K562 (cell line): ENCODE measurements around the gene HOOK1. TPM values are rescaled to one million over a fixed set of nuclear protein-coding genes. Genes with fewer than 3 reads are reported as not detected.

Experiments used
- ATAC-seq: fragments of 200-7000 bp; cut with Tn5 transposase; 3 replicates; pipeline ENCODE4 v1.9.1; 2020; ENCODE audit warnings: moderate library complexity
- BruUV-seq: library from RNA; stranded (reverse); fragments of 400-500 nt; replicated peaks from 2 replicates; lab custom pipeline; 2021; lab: Mats Ljungman, UMichigan
- CTCF ChIA-PET: fragments of 300-600 bp; formaldehyde crosslinking; extraction: SDS; loops from one replicate; lab custom pipeline; 2021; ENCODE audit warnings: low intra/inter-chr PET ratio; lab: Yijun Ruan, JAX
- POLR2A ChIA-PET: fragments of 300-600, 350-650 bp; sonication (Branson Sonifier 250); formaldehyde crosslinking; extraction: SDS; loops from one replicate; lab custom pipeline; 2021; ENCODE audit warnings: antibody characterized with exemption, inconsistent platforms; lab: Yijun Ruan, JAX
- DNase-seq, 4 experiments: peaks; one replicate each; pipeline versions ENCODE4 v3.0.0 to v3.0.0-alpha.2; 2011 to 2018; ENCODE audit warnings: low spot score in 3 of 4, mixed read lengths in 3 of 4; ENCODE audit errors: extremely low read depth in 1 of 4
- FAIRE-seq: peaks from 2 replicates; lab custom pipeline; 2011; peaks lifted over from hg19 to GRCh38; lab: Jason Lieb, UNC
- H2AFZ ChIP-seq: 2 replicates; pipeline ENCODE4 v1.6.0; 2011; ENCODE audit warnings: low read depth, low read length, control low read depth, inconsistent platforms
- H3K27ac ChIP-seq: fragments of 200-600 bp; 3 replicates; pipeline ENCODE4 v1.8.0; 2011; ENCODE audit warnings: low read depth, mild to moderate bottlenecking, control low read depth, inconsistent platforms, low read length, moderate library complexity, mixed read lengths; ENCODE audit errors: extremely low read depth
- H3K27me3 ChIP-seq, 2 experiments: fragments of 300-600 bp in 1 of 2; 2 replicates in 1 of 2; 3 replicates in 1 of 2; pipeline versions ENCODE4 v1.6.0 to v1.8.0; 2011; ENCODE audit warnings: inconsistent platforms in 2 of 2, low read length in 2 of 2, mild to moderate bottlenecking in 1 of 2, mixed read lengths in 1 of 2, moderate library complexity in 1 of 2; ENCODE audit not compliant: control insufficient read depth in 2 of 2, insufficient read depth in 2 of 2
- H3K36me3 ChIP-seq: fragments of 300-600 bp; 3 replicates; pipeline ENCODE4 v1.8.0; 2011; ENCODE audit warnings: mild to moderate bottlenecking, low read length, inconsistent platforms; ENCODE audit not compliant: control insufficient read depth, insufficient read depth
- H3K4me1 ChIP-seq, 2 experiments: fragments of 200-600 bp in 1 of 2; replicated peaks in 1 of 2; 2 replicates in 1 of 2; 3 replicates in 1 of 2; pipeline versions ENCODE4 v1.5.1 to v1.8.0; 2011; ENCODE audit warnings: inconsistent platforms in 2 of 2, low read length in 2 of 2, mild to moderate bottlenecking in 1 of 2, mixed read lengths in 1 of 2, moderate library complexity in 1 of 2; ENCODE audit not compliant: control insufficient read depth in 2 of 2, insufficient read depth in 2 of 2
- H3K4me2 ChIP-seq: 2 replicates; pipeline ENCODE4 v1.6.1; 2011; ENCODE audit warnings: low read length, control low read depth, inconsistent platforms, mixed read lengths; ENCODE audit not compliant: insufficient read depth
- H3K4me3 ChIP-seq: fragments of 200-600 bp; sonication (generic), shearing (Covaris generic); 2 replicates; pipeline ENCODE4 v1.5.1; 2016; ENCODE audit warnings: control low read depth, inconsistent platforms
- H3K79me2 ChIP-seq: fragments of 200-600 bp; 3 replicates; pipeline ENCODE4 v1.8.0; 2011; ENCODE audit warnings: low read length, inconsistent platforms; ENCODE audit not compliant: control insufficient read depth, insufficient read depth
- H3K9ac ChIP-seq, 2 experiments: 2 replicates each; pipeline versions ENCODE4 v1.6.0 to v1.6.1; 2011; ENCODE audit warnings: low read depth in 2 of 2, low read length in 2 of 2, control low read depth in 1 of 2, inconsistent platforms in 1 of 2, mild to moderate bottlenecking in 1 of 2, mixed read lengths in 1 of 2; ENCODE audit not compliant: insufficient read depth in 1 of 2
- H3K9me1 ChIP-seq: one replicate; pipeline ENCODE4 v1.6.0; 2011; ENCODE audit warnings: inconsistent platforms, mild to moderate bottlenecking, low read length, moderate library complexity; ENCODE audit not compliant: control insufficient read depth, insufficient read depth
- H3K9me3 ChIP-seq: replicated peaks from 2 replicates; pipeline ENCODE4 v1.5.1; 2011; ENCODE audit warnings: low read depth, low read length, inconsistent platforms; ENCODE audit not compliant: control insufficient read depth, insufficient read depth
- H4K20me1 ChIP-seq: replicated peaks from 2 replicates; pipeline ENCODE4 v1.6.1; 2011; ENCODE audit warnings: low read length, inconsistent platforms, mixed read lengths; ENCODE audit not compliant: control insufficient read depth, insufficient read depth
- ARID3B ChIP-seq: fragments of 250-450 bp; sonication (Bioruptor Pico); IDR thresholded peaks from 2 replicates; pipeline ENCODE4 v1.4.0; 2020; ENCODE audit warnings: borderline replicate concordance
- BRD9 ChIP-seq: fragments of 450-650 bp; IDR thresholded peaks from 2 replicates; pipeline ENCODE4 v1.6.1; 2018; ENCODE audit warnings: low read depth; ENCODE audit not compliant: partially characterized antibody
- FIP1L1 ChIP-seq: fragments of 200-400 bp; formaldehyde crosslinking; IDR thresholded peaks from 2 replicates; pipeline ENCODE4 v1.6.1; 2018; ENCODE audit warnings: mild to moderate bottlenecking, low read depth, low read length; ENCODE audit not compliant: poor library complexity, severe bottlenecking
- IRF2 ChIP-seq: sonication (generic); formaldehyde crosslinking; IDR thresholded peaks from 2 replicates; pipeline ENCODE4 v1.8.1; 2022; ENCODE audit warnings: mild to moderate bottlenecking, missing genetic modification reagents
- KDM4B ChIP-seq, 2 experiments: fragments of 450-650 bp in 1 of 2; sonication (generic) in 1 of 2; IDR thresholded peaks; 2 replicates each; pipeline ENCODE4 v1.6.1; 2016 to 2017; ENCODE audit warnings: borderline replicate concordance in 2 of 2, antibody characterized with exemption in 1 of 2, low read depth in 1 of 2, mild to moderate bottlenecking in 1 of 2
- LCOR ChIP-seq: sonication (generic); formaldehyde crosslinking; IDR thresholded peaks from 2 replicates; pipeline ENCODE4 v1.8.0; 2022; ENCODE audit warnings: mild to moderate bottlenecking, missing genetic modification reagents
- NFE2 ChIP-seq: IDR thresholded peaks from 2 replicates; pipeline ENCODE4 v1.6.1; 2014; ENCODE audit warnings: antibody characterized with exemption, low read depth
- SAFB2 ChIP-seq: fragments of 200-400 bp; formaldehyde crosslinking; IDR thresholded peaks from 2 replicates; pipeline ENCODE4 v1.6.1; 2018; ENCODE audit warnings: borderline replicate concordance, low read length, low read depth, moderate library complexity; ENCODE audit not compliant: severe bottlenecking
- ZNF436 ChIP-seq: fragments of 250-450, 450-650 bp; sonication (Bioruptor Pico); formaldehyde crosslinking; IDR thresholded peaks from 2 replicates; pipeline ENCODE4 v1.7.0; 2020; ENCODE audit warnings: mild to moderate bottlenecking
- ZNF717 ChIP-seq: fragments of 250-450 bp; sonication (Bioruptor Pico); IDR thresholded peaks from 2 replicates; pipeline ENCODE4 v1.5.0; 2021
- ZNF764 ChIP-seq: fragments of 250-450 bp; sonication (Bioruptor Pico); IDR thresholded peaks from 2 replicates; pipeline ENCODE4 v1.4.0; 2020; ENCODE audit warnings: low read depth, mild to moderate bottlenecking, moderate library complexity
- WGBS: fragments of 100-300 bp; shearing (Covaris generic); methylation state at CpG from one replicate; pipeline ENCODE4 v1.1.6; 2016; ENCODE audit warnings: low coverage, mixed read lengths; ENCODE audit not compliant: insufficient coverage; ENCODE audit errors: missing lambda C conversion rate; 5-methylcytosine and 5-hydroxymethylcytosine counted together
- in situ Hi-C: fragments of 300-500 bp; cut with MboI; formaldehyde crosslinking; loops from 4 replicates; pipeline ENCODE4 v1.15.0; 2018; ENCODE audit warnings: inconsistent platforms, mixed read lengths
- intact Hi-C: fragments of 100-400 bp; cut with micrococcal nuclease; formaldehyde crosslinking; loops from 2 replicates; pipeline ENCODE4 v1.14.2; 2022
- polyA plus RNA-seq, 8 experiments: library from polyadenylated mRNA; depleted of rRNA in 4 of 8; stranded (reverse) in 5 of 8; unstranded in 3 of 8; fragments of >200 nt; fragmentation: Nextera tagmentation in 2 of 8; fragmentation: Illumina TruSeq in 1 of 8; extraction: Ambion mirVana in 2 of 8; extraction: Trizol in 1 of 8; gene quantifications; 2 replicates each; pipeline versions ENCODE4 v1.2.1 to v1.2.3, GENCODE V29; 2011 to 2014; ENCODE audit warnings: inconsistent platforms in 1 of 8, missing spikeins in 1 of 8
- total RNA-seq, 7 experiments: library from RNA; depleted of rRNA in 6 of 7; stranded (reverse); fragments of >200 nt in 6 of 7; fragmentation: Illumina TruSeq in 2 of 7; extraction: Trizol in 2 of 7; gene quantifications; 2 replicates each; pipeline versions ENCODE4 v1.2.1 to v1.2.3, GENCODE V29; 2011 to 2021; ENCODE audit warnings: low replicate concordance in 1 of 7

Gene HOOK1
- total and polyA plus RNA-seq, 9 of the 15 experiments (the other 6 are each of a cell fraction or from before 2014, with no cell fraction given): 0.11 to 0.18 TPM; not detected in 7

GRCh38 chr1:59846895-59847282 lies 32.1 kb downstream of the HOOK1 start:
- intact Hi-C loops: no loop called here
- no peak for DNase-seq
- no TSS peak for BruUV-seq
- H3K27ac ChIP-seq: no peak overlapping the region
- ChIA-PET CTCF (no interaction called here), POLR2A (no interaction called here)
- H2AFZ ChIP-seq: no peak overlapping the region
- H3K4me3 ChIP-seq: no peak overlapping the region
- H3K9me3 ChIP-seq: no peaks in the 10 kb centered on the region
- H4K20me1 ChIP-seq: no peaks in the 10 kb centered on the region
- no peaks in the 10 kb centered on the region for H3K79me2 ChIP-seq
- WGBS: 4% methylated on average over 2 of the region's 2 CpGs
- no peak for ATAC-seq
- in situ Hi-C loops: no loop called here
- no peak overlapping the region for H3K4me2 ChIP-seq
- H3K36me3 ChIP-seq: no peaks in the 10 kb centered on the region
- no peaks in the 10 kb centered on the region for H3K9me1 ChIP-seq
- no peaks in the 10 kb centered on the region for H3K4me1 ChIP-seq
- no peak for TF ChIP-seq FIP1L1
- H3K9ac ChIP-seq: no peak overlapping the region
- no peaks in the 10 kb centered on the region for H3K27me3 ChIP-seq
- FAIRE-seq: no peak

- Histone ChIP-seq H3K9ac (no peak overlapping the region), H3K4me3 (no peak overlapping the region), H3K79me2 (no peaks in the 10 kb centered on the region), H3K36me3 (no peaks in the 10 kb centered on the region), H3K9me3 (no peaks in the 10 kb centered on the region), H3K4me2 (no peak overlapping the region), H3K27me3 (no peaks in the 10 kb centered on the region), H4K20me1 (no peaks in the 10 kb centered on the region), H3K9me1 (no peaks in the 10 kb centered on the region), H2AFZ (no peak overlapping the region), H3K4me1 (no peaks in the 10 kb centered on the region), H3K27ac (no peak overlapping the region)
- ATAC-seq (no peak), FAIRE-seq (no peak), DNase-seq (no peak)
- ChIA-PET CTCF (no interaction called here), POLR2A (no interaction called here)
- no TSS peak for BruUV-seq
- intact Hi-C loops (no loop called here), in situ Hi-C loops (no loop called here)
- TF ChIP-seq ZNF764 (CRISPR knock-in tag) (no peak), SAFB2 (no peak), ZNF436 (CRISPR knock-in tag) (no peak), IRF2 (CRISPR knock-in tag) (no peak), NFE2 (no peak), ARID3B (CRISPR knock-in tag) (no peak), KDM4B (IDR thresholded peaks at IDR 0.05; ENCODE audit: borderline replicate concordance in 2 of 2, low read depth in 1 of 2) (no peak), LCOR (CRISPR knock-in tag) (no peak), ZNF717 (CRISPR knock-in tag) (no peak), BRD9 (no peak)
- WGBS: 0% methylated on average over 1 of the region's 1 CpG
Measured at GRCh38 chr1:59852117-59852516, 37.4 kb downstream of the HOOK1 start.
